GM19193 (cell line): Measurements from ENCODE around the gene SSBP2.

Source experiments
- POLR2A ChIP-seq: IDR thresholded peaks from 4 replicates; pipeline ENCODE4 v1.6.1; 2011; ENCODE audit not compliant: insufficient read depth, insufficient read length; ENCODE audit errors: extremely low read depth

The SSBP2 gene

DNA sequence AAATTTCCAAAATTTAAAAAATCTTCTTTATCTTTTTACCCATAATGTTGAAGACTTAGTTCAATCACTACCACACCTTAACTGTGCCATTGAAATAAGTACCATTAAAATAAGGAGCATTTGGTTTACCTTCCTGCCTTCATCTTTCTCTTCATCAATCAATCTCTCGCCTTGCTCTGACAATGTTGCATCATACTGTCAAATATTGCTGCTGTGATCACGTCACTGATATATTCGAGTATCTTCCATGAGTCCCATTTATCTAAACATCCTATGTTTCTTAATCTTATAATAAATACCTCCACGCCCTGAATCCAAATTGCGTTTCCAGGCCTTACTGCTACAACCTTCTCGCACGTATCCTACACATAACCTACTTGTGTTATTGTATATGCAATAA lies 201.8 kb downstream of the SSBP2 start:
- TF ChIP-seq POLR2A, result no peak

DNA sequence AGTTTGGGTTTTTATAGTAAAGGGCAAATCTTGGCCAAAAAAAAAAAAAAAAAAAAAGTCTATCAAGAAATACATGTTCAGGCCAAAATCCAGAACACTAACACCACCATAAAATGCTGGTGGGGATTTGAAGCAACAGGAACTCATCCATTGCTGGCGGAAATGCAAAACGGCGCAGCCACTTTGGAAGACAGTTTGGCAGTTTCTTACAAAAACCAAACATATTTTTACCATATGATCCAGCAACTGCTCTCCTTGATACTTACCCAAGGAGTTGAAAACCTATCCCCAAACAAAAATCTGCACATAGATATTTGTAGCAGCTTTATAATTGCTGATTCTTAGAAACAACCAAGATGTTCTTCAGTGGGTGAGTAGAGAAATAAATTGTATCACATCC lies 203.9 kb downstream of the SSBP2 start:
- no peak for TF ChIP-seq POLR2A

DNA sequence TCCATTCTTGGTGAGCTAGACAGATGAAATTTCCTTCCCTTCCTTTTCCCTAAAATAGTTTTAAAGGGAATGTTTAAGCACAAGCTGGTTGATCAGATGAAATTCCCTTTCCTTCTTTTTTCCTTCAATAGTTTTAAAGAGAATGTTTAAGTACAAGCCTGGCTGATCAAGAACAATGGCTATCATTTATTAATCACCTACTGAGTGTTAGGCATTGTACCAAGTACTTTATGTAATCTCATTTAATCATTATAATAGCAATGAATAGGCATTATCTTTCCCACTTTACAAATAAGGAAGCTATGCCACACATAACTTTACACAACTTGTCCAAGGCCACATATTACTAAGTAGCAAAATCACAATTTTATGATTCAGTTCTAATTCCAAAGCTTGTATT lies 205.0 kb downstream of the SSBP2 start:
- TF ChIP-seq POLR2A, result no peak

DNA sequence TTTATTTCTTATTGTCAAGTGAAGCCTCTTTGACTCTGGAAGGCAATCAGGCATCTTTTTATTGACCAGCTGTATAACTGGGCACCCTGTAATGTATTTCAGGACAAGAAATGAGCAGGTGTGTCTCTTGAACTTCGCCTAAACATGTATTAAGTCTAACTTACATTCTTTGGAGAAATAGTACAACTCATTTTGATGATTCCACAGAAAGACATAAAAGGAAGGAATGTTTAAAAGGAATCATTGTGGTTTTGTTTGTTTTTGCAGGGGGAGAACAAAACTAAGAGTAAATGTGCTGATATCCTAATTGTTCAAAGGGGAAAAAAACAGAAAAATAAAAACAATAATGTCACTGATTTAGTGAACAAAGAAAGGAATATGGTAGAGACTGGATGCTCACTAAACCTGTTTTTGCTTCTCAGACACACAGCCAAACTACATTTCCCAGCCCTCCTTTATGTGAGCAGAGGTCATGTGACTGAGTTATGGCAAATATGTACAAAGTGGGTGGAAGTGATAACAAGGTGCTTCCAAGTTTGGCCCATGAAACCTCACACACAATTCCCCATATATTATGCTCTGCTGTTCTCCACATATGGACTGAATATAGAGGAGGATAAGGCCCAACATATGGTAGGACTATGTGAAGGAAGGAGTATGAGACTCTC lies 206.4 kb downstream of the SSBP2 start:
- TF ChIP-seq POLR2A, result no peak

DNA sequence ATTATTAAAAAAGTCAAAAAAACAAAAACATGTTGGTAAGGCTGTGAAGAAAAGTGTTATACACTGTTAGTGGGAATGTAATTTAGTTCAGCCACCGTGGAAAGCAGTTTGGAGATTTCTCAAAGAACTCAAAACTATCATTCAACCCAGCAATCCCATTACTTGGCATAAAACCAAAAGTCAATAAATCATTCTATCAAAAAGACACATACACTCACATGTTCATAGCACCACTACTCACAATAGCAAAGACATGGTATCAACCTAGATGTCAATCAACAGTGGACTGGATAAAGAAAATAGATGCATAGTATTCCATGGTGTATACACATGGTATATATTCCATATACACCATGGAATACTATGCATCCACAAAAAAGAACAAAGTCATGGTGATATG lies 208.7 kb downstream of the SSBP2 start:
- no peak for TF ChIP-seq POLR2A

DNA sequence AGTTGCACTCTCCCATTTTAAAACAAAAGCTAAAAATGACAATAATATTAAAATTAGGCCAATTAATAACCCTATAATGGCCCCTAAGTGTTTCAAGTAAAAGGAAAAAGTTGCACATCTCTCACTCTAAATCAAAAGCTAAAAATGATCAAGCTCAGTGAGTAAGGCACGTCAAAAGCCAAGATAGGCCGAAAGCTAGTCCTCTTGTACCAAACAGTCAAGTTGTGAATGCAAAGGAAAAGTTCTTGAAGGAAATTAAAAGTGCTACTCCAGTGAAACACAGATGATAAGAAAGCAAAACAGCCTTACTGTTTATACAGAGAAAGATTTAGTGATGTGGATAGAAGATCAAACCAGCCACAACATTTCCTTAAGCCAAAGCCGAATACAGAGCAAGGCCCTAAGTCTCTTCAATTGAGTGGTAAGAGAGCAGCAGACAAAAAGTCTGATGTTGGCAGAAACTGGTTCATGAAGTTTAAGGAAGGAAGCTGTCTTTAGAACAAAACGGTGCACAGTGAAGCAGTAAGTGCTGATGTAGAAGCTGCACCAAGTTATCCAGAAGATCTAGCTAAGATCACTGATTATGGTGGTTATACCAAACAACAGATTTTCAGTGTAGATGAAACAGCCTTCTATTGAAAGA lies 212.9 kb downstream of the SSBP2 start:
- TF ChIP-seq POLR2A, result no peak

DNA sequence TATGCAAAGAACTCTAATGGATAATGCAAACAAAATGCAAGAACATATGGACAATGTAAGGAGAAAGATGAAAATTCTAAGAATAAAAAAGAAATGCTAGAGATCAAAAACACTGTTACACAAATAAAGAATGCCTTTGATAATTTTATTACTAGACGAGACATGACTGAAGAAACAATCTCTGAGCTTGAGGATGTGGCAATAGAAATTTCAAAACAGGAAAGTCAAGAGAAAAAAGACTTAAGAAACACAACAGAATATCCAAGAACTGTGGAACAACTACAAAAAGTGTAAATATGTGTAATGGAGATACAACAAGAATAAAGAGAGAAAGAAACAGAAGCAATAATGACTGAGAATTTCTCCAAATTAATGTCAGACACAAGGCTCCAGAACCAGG lies 216.5 kb downstream of the SSBP2 start:
- no peak for TF ChIP-seq POLR2A

DNA sequence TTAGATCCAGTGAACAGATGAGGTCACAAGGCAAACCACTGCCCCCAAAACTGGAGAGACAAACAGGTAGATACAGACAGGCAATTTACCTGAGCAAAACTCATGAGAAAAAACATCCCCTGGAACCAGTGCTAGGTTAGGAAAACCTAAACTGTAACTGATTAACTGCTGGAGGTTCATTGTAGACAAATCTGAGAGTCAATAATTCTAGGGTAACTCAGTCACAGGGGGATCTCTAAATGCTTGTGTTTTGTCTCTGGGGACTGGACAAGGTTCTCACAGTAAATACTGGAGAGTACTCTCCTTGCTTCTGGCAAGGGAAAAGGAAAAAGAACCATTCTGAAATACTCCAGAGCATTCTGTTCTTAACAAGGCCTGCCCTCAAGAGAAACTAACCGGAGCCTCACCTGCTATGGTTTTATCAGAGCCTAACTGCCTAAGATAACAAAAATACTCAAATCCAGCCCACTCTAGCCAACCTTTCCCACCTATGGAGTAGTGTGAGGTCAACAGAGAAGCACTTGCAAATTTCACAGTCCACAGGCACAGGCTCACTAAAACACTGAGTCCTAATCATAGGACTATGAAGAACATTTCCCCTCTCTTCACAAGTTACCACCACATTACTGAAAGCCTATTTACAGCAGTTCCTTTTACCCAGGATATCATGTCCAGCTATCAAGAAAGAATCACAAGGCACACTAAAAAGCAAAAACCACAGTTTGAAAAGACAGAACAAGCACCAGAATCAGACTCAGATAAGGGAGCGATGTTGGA lies 217.1 kb downstream of the SSBP2 start:
- TF ChIP-seq POLR2A, result no peak

DNA sequence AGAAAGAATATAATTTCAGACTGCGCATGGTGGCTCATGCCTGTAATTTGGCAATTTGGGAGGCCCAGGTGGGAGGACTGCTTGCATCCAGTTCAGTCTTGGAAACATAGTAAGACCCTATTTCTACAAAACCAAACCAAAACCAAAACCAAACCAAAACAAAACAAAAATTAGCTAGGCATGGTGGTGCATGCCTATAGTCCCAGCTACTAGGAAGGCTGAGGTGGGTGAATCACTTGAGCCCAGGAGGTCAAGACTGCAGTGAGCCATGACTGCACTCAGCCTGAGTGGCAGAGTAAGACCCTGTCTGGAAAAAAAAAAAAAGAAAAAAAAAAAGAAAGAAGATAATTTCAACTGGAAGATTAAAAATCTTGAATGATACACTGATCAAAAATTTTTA lies 220.0 kb downstream of the SSBP2 start:
- TF ChIP-seq POLR2A, result no peak

DNA sequence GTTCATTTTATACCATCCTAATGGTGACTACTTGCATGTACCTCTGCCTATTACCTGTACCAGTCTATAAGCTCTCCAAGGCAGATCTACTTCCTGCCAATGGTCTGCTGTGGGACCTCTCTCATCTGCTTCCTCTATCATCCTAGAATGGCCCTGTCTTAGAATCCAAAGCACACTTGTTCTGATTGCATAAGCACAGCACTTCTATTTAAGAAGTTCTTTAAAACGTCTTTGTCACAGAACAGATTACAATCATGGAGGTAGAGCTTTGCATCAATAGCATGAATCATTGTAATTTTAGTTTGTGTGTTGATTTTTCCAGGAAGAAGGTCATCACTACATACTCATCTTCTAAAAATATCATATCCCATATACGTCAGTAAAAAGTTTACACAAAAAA lies 225.2 kb downstream of the SSBP2 start:
- no peak for TF ChIP-seq POLR2A

DNA sequence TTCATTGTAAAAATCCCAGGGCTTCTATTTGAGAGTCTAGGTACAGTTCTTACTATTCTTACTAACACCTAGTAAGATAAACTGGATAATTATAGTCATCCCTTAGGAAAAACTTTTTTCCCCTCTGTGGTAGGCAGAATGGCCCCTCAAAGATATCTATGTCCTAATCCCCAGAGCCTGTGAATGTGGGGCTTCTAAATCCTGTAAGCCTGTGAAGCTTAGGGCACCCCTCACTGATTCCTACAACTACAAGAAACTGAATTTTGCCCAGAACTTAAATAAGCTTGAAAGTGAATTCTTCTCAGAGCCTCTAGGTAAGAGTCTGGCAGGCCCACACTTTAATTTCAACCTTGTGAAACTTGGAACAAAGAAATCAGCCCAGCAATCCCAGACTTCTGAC lies 226.9 kb downstream of the SSBP2 start:
- no peak for TF ChIP-seq POLR2A

DNA sequence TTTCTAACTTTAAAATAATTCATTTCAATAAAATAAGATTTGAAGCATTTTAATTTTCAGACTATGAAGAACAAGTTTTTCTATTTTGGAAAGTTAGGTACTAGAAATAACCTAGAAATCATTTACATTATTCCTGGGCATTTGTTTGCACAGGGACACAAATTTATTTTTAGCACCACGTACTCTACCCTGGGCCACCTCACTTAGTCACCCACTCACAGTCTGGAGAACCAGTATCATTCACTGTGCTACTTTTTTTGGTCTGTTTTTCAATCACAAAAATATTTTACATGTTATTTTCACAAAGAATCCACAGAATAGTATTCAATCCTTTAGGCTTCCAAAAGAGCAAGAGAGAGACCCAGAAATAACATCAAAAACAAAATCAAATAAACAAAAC lies 228.3 kb downstream of the SSBP2 start:
- no peak for TF ChIP-seq POLR2A

DNA sequence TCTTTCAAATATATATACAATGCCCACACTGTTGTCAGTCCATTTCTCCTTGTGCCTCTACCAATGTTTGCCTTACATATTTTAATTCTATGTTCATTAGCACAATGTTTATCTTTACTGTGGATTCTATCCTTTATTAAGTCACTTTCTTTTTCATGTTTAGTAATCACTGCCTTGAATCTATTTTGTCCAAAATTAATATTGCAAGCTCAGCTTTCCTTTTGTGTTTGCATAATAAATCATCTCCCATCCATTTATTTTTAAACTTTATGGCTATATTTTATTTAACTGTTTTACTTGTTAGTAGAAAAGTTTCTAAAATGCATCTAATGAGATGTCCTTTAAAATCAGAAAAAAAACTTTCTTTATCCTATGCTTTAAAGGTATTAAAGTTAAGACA lies 230.1 kb downstream of the SSBP2 start:
- no peak for TF ChIP-seq POLR2A

DNA sequence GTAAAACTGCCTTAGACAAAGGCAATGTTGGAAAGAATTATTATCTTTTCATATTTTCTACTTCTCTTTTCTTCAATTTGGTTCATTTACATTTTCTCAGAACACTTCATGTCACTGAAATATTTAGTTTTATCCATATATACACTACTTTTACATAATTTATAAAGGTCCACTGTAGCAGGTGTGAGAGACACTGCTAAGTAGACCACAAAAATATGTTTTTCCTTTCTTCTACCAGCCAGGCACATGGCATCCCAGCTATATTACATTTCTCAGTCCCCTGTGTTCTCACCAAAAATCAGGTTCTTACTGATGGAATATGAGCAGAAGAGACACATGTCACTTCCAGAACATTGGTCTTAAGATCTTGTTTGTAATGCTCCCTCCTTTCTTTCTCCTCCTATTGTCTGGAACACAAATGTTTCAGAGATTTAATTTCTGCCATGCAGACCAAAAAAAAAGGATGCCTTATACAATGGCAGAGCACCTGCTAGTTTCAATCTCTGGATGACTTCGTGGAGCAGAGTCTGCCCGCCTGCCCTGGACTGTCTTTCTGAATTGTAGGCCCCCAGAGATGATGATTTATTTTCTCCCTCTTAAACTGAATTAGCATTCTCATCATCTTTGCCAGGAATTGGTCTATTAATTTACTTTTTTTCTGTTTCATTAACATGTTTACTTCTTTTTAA lies 231.5 kb downstream of the SSBP2 start:
- TF ChIP-seq POLR2A, result no peak

DNA sequence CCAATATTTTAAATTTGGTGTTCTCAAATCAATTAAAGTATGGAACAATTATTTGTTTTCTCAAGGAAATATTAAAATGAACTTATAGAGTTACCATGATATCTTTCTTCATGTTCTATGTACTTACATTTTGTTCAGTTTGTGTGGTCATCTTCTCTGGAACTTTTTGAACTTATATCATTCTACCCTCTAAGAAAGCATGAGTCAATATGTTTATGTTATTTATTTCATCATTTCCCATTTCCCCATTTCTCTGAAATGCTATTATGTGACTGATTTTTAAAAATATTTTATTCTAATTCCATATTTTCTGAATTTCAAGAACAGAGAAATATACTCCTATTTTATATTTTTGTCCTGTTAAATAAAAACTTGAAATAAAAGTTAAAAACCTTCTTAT lies 233.4 kb downstream of the SSBP2 start:
- no peak for TF ChIP-seq POLR2A
